Measurements from ENCODE around the gene RBP4.

GRCh38 chr10:93630625-93631557 is 29.9 kb upstream of the RBP4 start:
- TF ChIP-seq POLR2A (IDR thresholded peaks at IDR 0.05) (no peak), CTCF (IDR thresholded peaks at IDR 0.05) (no peak)
